Measurements from ENCODE around the gene NBEAL1.
"Not testable (repeated sequence)": the region's sequence is repeated elsewhere in the genome, so short reads cannot be mapped to it uniquely, and the experiment has no call there.

NBEAL1 gene

GRCh38 chr2:203033395-203033794, 18.7 kb downstream of the NBEAL1 start:
- no peaks in the 10 kb centered on the region for H3K27me3 ChIP-seq (replicated peaks)
- in situ Hi-C loops (cut with HindIII; ENCODE audit: low pct_ligation_motif_present, low sequenced_read_pairs): no loop called here
- H3K27ac ChIP-seq: no peak overlapping the region
- H3K4me3 ChIP-seq (ENCODE audit: low read depth, low read length): no peak overlapping the region
- DNase-seq: no peak
- no peak for TF ChIP-seq CTCF (IDR thresholded peaks at IDR 0.05; ENCODE audit: low read depth, low read length, missing control alignments)
- H3K36me3 ChIP-seq (replicated peaks): no peaks in the 10 kb centered on the region

GRCh38 chr2:203035879-203036470, 21.3 kb downstream of the NBEAL1 start:
- Histone ChIP-seq H3K36me3 (replicated peaks) (no peaks in the 10 kb centered on the region), H3K27me3 (replicated peaks) (no peaks in the 10 kb centered on the region), H3K4me3 (ENCODE audit: low read depth, low read length) (no peak overlapping the region), H3K27ac (no peak overlapping the region)
- in situ Hi-C loops (cut with HindIII; ENCODE audit: low pct_ligation_motif_present, low sequenced_read_pairs): no loop called here
- no peak for DNase-seq
- TF ChIP-seq CTCF (IDR thresholded peaks at IDR 0.05; ENCODE audit: low read depth, low read length, missing control alignments): no peak

- in situ Hi-C loops (cut with HindIII; ENCODE audit: low pct_ligation_motif_present, low sequenced_read_pairs): no loop called here
- Histone ChIP-seq H3K27me3 (replicated peaks) (no peaks in the 10 kb centered on the region), H3K36me3 (replicated peaks) (peaks cover 1% of the 10 kb centered on the region), H3K27ac (no peak overlapping the region), H3K4me3 (ENCODE audit: low read depth, low read length) (no peak overlapping the region)
- no peak for TF ChIP-seq CTCF (IDR thresholded peaks at IDR 0.05; ENCODE audit: low read depth, low read length, missing control alignments)
- no peak for DNase-seq
Measured at GRCh38 chr2:203037026-203037425, 22.4 kb downstream of the NBEAL1 start.

GRCh38 chr2:203038586-203038985, 23.9 kb downstream of the NBEAL1 start:
- Histone ChIP-seq H3K36me3 (replicated peaks) (peaks cover 4% of the 10 kb centered on the region), H3K27ac (no peak overlapping the region), H3K27me3 (replicated peaks) (no peaks in the 10 kb centered on the region), H3K4me3 (ENCODE audit: low read depth, low read length) (no peak overlapping the region)
- DNase-seq: peak; percentile 52
- no peak for TF ChIP-seq CTCF (IDR thresholded peaks at IDR 0.05; ENCODE audit: low read depth, low read length, missing control alignments)
- in situ Hi-C loops (cut with HindIII; ENCODE audit: low pct_ligation_motif_present, low sequenced_read_pairs): no loop called here

- H3K4me3 ChIP-seq (ENCODE audit: low read depth, low read length); H3K36me3 ChIP-seq (replicated peaks); H3K27ac ChIP-seq; H3K27me3 ChIP-seq (replicated peaks); in situ Hi-C loops (cut with HindIII; ENCODE audit: low pct_ligation_motif_present, low sequenced_read_pairs); DNase-seq: not testable (repeated sequence)
Measured at GRCh38 chr2:203039211-203039610, 24.5 kb downstream of the NBEAL1 start.

- no peak overlapping the region for H3K4me3 ChIP-seq (ENCODE audit: low read depth, low read length)
- in situ Hi-C loops (cut with HindIII; ENCODE audit: low pct_ligation_motif_present, low sequenced_read_pairs): no loop called here
- DNase-seq: no peak
- H3K27me3 ChIP-seq (replicated peaks): no peaks in the 10 kb centered on the region
- H3K27ac ChIP-seq: no peak overlapping the region
- H3K36me3 ChIP-seq (replicated peaks): peaks cover 4% of the 10 kb centered on the region
- no peak for TF ChIP-seq CTCF (IDR thresholded peaks at IDR 0.05; ENCODE audit: low read depth, low read length, missing control alignments)
Measured at GRCh38 chr2:203040966-203041521, 26.4 kb downstream of the NBEAL1 start.

Data from brain microvascular endothelial cell (primary cell).